AG09309 (cell line): Measurements from ENCODE around the gene SALL3.
"Not testable (repeated sequence)": the region's sequence is repeated elsewhere in the genome, so short reads cannot be mapped to it uniquely, and the experiment has no call there.

Source experiments
- DNase-seq: peaks from one replicate; pipeline ENCODE4 v3.0.0-alpha.2; 2010; ENCODE audit warnings: low read depth
- H3K4me3 ChIP-seq: 2 replicates; pipeline ENCODE4 v1.5.1; 2011; ENCODE audit warnings: mild to moderate bottlenecking, low read depth, low read length, moderate library complexity; ENCODE audit not compliant: control insufficient read depth
- CTCF ChIP-seq: IDR thresholded peaks from 2 replicates; pipeline ENCODE4 v1.5.1; 2011; ENCODE audit warnings: mild to moderate bottlenecking, low read depth, low read length, inconsistent platforms; ENCODE audit not compliant: insufficient read depth, control insufficient read depth; ENCODE audit errors: missing control alignments

The SALL3 gene

DNA sequence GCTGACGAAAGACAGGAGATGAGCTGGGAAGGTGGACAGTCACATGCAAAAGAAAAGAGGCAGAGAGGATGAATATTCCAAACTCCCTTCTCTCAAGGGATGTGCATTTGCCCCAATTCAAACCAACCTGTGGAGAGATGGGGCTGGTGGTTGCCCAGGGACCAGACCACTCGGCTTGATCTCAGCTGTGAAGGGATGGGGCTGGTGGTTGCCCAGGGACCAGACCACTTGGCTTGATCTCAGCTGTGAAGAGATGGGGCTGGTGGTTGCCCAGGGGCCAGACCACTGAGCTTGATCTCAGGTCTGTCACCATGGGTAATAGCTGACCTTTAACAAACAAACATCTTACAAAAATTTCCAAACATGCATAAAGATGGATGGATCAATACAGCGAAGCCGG is 42.5 kb upstream of the SALL3 start:
- no peak overlapping the region for H3K4me3 ChIP-seq
- DNase-seq, result no peak
- no peak for TF ChIP-seq CTCF

DNA sequence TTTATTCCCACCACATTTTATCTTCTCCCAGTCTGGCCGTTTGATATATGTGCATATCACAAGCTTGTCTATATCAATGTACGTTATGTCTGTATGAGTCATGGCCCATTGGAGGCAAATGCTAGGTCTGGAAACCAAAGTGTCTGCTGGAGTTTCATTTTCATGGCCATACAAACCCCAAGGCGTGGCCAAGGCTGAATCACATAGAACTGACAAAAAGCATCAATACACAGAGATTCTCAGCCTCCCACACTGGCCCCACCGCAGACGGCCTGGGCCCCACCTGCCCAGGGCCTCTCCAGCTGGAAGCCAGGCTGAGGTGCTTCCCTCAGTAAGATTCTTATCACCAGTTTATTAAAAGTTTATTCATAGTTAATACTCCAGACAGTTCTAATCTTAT is 40.5 kb upstream of the SALL3 start:
- H3K4me3 ChIP-seq, result no peak overlapping the region
- TF ChIP-seq CTCF, result no peak
- no peak for DNase-seq

GRCh38 chr18:78939734-78940494 is 39.7 kb upstream of the SALL3 start:
- H3K4me3 ChIP-seq, result no peak overlapping the region
- TF ChIP-seq CTCF, result no peak
- DNase-seq, result no peak

GRCh38 chr18:78942236-78942635 is 37.4 kb upstream of the SALL3 start:
- not testable (repeated sequence) for H3K4me3 ChIP-seq, DNase-seq

DNA sequence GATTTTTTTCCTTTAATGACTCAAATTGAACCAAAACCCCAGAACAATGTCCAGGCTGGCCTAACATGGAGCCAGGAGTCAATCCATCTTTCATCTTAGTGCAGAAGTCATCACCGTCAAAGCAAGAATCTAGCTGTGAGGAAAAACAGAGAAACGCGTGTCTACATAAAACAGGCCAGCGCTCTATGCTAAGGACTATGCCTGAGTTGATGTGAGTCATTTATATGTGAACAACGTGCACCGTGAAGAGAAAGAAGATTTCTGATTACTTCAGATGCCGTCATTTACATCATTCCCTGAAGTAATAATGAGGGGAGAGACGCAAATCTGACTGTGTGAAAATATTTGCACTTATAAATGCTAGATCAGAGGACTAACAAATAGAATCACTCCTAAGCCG is 34.0 kb upstream of the SALL3 start:
- TF ChIP-seq CTCF, result no peak
- no peak for DNase-seq

DNA sequence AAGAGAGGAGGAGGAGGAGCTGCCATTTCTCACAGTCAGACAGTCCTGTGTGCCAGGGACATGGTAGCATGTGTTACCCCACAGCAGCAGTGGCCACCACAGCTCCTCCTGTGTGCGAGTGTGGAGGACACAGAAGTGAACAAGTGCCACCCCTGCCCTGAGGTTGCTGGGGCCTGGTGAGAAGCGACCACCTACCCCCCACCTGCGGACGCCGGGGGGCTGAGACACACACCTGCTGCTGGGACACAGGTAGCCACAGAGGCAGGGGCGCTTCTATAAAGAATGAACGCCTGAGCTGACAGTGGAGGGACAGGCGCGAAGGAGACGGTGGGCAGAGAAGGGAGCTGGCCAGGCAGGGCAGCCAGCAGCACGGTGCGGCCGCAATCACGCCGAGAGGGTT is 32.3 kb upstream of the SALL3 start:
- no peak for DNase-seq
- TF ChIP-seq CTCF, result no peak

More for the DNA sequence above, 34.0 kb upstream of the SALL3 start:
- H3K4me3 ChIP-seq, result no peak overlapping the region

GRCh38 chr18:78948221-78948620 is 31.4 kb upstream of the SALL3 start:
- TF ChIP-seq CTCF, result no peak
- no peak for DNase-seq
- H3K4me3 ChIP-seq, result no peak overlapping the region

More for the DNA sequence above, 32.3 kb upstream of the SALL3 start:
- no peak overlapping the region for H3K4me3 ChIP-seq
